22Rv1 (cell line): Measurements from ENCODE around the gene FGF18.
"Not testable (repeated sequence)": the region's sequence is repeated elsewhere in the genome, so short reads cannot be mapped to it uniquely, and the experiment has no call there.

ENCODE experiments used
- H3K27ac ChIP-seq: fragments of 450-650 bp; 2 replicates; pipeline ENCODE4 v1.5.1; 2017
- CTCF ChIP-seq: fragments of 450-650 bp; IDR thresholded peaks from 2 replicates; pipeline ENCODE4 v1.5.1; 2017; ENCODE audit warnings: mild to moderate bottlenecking
- ZFX ChIP-seq: fragments of 450-650 bp; IDR thresholded peaks from 2 replicates; pipeline ENCODE4 v1.6.1; 2017; ENCODE audit warnings: antibody characterized with exemption, borderline replicate concordance

Gene FGF18

GRCh38 chr5:171405615-171406014, 13.8 kb upstream of the FGF18 start:
- TF ChIP-seq ZFX (no peak), CTCF (peak; percentile 65)
- H3K27ac ChIP-seq, result no peak overlapping the region

GRCh38 chr5:171407234-171407633, 12.2 kb upstream of the FGF18 start:
- TF ChIP-seq ZFX (no peak), CTCF (no peak)
- H3K27ac ChIP-seq, result no peak overlapping the region

DNA sequence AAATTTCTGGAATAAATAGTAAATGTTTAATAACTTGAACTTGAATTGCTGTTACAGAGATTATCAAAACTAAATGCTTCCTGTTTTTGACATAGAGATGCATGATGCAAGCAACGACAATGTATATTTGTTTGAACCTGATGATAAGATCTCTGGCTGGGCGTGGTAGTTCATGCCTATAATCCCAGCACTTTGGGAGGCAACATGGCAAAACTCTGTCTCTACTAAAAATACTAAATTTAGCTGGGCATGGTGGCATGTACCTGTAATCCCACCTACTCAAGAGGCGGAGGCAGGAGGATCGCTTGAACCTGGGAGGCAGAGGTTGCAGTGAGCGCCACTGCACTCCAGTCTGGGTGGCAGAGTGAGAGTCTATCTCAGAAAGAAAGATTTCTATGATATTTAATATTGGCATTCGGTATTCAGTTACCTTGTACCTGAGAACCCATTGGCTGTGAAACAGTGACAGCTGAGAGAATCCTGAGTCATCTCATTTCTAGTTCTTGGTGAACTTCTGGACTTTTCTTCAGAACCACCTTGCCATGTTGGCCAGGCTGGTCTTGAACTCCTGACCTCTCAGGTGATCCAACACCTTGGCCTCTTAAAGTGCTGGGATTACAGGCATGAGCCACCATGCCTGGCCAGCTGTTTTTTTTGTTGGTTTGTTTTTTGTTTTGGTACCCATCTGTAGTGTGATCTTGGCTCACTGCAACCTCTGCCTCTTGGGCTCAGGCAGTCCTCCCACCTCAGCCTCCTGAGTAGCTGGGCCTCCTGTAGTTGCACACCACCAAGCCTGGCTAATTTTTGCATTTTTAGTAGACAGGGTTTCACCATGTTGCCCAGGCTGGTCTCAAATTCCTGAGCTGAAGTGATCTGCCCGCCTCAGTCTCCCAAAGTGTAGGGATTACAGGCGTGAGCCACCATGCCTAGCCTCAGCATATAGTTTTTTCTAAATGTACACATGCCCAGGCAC, 10.0 kb upstream of the FGF18 start:
- TF ChIP-seq CTCF (no peak), ZFX (no peak)
- H3K27ac ChIP-seq, result peak overlapping the region; percentile 46

DNA sequence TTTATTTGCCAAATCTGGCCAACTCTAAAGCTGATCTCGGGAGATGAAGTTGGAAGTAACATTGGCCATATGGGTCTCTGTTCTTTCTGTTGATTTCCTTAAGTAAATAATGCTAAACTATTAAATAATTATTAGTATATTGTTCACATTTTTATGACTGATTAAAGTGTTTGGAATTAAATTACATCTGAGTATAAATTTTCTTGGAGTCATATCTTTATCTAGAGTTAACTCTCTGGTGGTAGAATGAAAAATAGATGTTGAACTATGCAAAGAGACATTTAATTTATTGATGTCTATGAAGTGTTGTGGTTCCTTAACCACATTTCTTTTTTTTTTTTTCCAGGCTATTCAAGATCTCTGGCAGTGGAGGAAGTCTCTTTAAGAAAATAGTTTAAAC, 9.3 kb upstream of the FGF18 start:
- peak overlapping the region; percentile 46 for H3K27ac ChIP-seq
- no peak for TF ChIP-seq CTCF
- no peak for TF ChIP-seq ZFX

GRCh38 chr5:171412186-171412585, 7.3 kb upstream of the FGF18 start:
- no peak for TF ChIP-seq ZFX
- no peak for TF ChIP-seq CTCF
- no peak overlapping the region for H3K27ac ChIP-seq

GRCh38 chr5:171413153-171413910, 6.1 kb upstream of the FGF18 start:
- H3K27ac ChIP-seq, result no peak overlapping the region
- TF ChIP-seq ZFX, result no peak
- no peak for TF ChIP-seq CTCF

DNA sequence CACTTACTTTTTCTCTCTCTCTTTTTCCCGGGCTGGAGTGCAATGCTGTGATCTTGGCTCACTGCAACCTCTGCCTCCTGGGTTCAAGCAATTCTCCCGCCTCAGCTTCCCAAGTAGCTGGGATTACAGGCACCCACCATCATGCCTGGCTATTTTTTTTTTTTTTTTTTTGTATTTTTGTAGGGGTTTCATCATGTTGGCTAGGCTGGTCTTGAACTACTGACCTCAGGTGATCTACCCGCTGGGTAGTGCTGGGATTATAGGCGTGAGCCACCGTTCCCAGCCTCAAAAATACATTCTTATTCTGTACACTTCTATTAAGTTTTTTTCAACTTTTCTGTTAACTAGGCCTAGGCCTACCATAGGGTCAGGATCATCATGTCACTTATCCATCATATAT, 5.5 kb upstream of the FGF18 start:
- H3K27ac ChIP-seq, result not testable (repeated sequence)
